Loucy (cell line): ENCODE data around the gene KAT14.
"Not testable (repeated sequence)": the region's sequence is repeated elsewhere in the genome, so short reads cannot be mapped to it uniquely, and the experiment has no call there.

Experiments
- H2AFZ ChIP-seq: fragments of 200-600 bp; sonication (generic); 2 replicates; pipeline ENCODE4 v1.6.0; 2016; ENCODE audit warnings: antibody characterized with exemption, mild to moderate bottlenecking, low read length, moderate library complexity
- H3F3A ChIP-seq: fragments of 200-600 bp; 2 replicates; pipeline ENCODE4 v1.6.0; 2016; ENCODE audit warnings: antibody characterized with exemption, low read depth, mild to moderate bottlenecking
- H3K27me3 ChIP-seq: fragments of 200-600 bp; sonication (generic); 2 replicates; pipeline ENCODE4 v1.6.1; 2014; ENCODE audit warnings: low read length, mild to moderate bottlenecking; ENCODE audit not compliant: insufficient read depth, poor library complexity, severe bottlenecking
- H3K36me3 ChIP-seq: fragments of 200-600 bp; sonication (generic); 2 replicates; pipeline ENCODE4 v1.6.1; 2016; ENCODE audit warnings: low read length; ENCODE audit not compliant: insufficient read depth
- H3K4me1 ChIP-seq: fragments of 200-600 bp; sonication (generic); 2 replicates; pipeline ENCODE4 v1.5.1; 2014; ENCODE audit warnings: low read length, mild to moderate bottlenecking; ENCODE audit not compliant: insufficient read depth, poor library complexity, severe bottlenecking
- H3K4me2 ChIP-seq: fragments of 200-600 bp; sonication (generic); 2 replicates; pipeline ENCODE4 v1.6.0; 2014; ENCODE audit warnings: antibody characterized with exemption, low read length, low read depth, mild to moderate bottlenecking; ENCODE audit not compliant: poor library complexity, severe bottlenecking
- H3K4me3 ChIP-seq: fragments of 200-600 bp; sonication (generic); 2 replicates; pipeline ENCODE4 v1.5.1; 2014; ENCODE audit warnings: low read length, mild to moderate bottlenecking, mixed read lengths; ENCODE audit not compliant: poor library complexity, severe bottlenecking
- H3K79me2 ChIP-seq: fragments of 200-600 bp; sonication (generic); 2 replicates; pipeline ENCODE4 v1.6.1; 2014; ENCODE audit warnings: low read length; ENCODE audit not compliant: insufficient read depth
- H3K9ac ChIP-seq: fragments of 200-600 bp; sonication (generic); 2 replicates; pipeline ENCODE4 v1.6.0; 2014; ENCODE audit warnings: mild to moderate bottlenecking, low read depth, low read length, moderate library complexity; ENCODE audit not compliant: poor library complexity, severe bottlenecking
- H3K9me2 ChIP-seq: fragments of 200-600 bp; sonication (generic); replicated peaks from 2 replicates; pipeline ENCODE4 v1.6.1; 2016; ENCODE audit warnings: low read depth, low read length, mixed read lengths
- H3K9me3 ChIP-seq: fragments of 200-600 bp; sonication (generic); 2 replicates; pipeline ENCODE4 v1.6.1; 2014; ENCODE audit warnings: mild to moderate bottlenecking, antibody characterized with exemption, low read length, low read depth; ENCODE audit not compliant: insufficient read depth
- H4K20me1 ChIP-seq: fragments of 200-600 bp; sonication (generic); 2 replicates; pipeline ENCODE4 v1.6.0; 2014; ENCODE audit warnings: antibody characterized with exemption, low read length, mild to moderate bottlenecking; ENCODE audit not compliant: insufficient read depth, poor library complexity, severe bottlenecking
- CTCF ChIP-seq: fragments of 200-600 bp; sonication (generic); conservative IDR thresholded peaks from 2 replicates; pipeline ENCODE4 v1.5.1; 2014; ENCODE audit warnings: mild to moderate bottlenecking, antibody characterized with exemption, low read length
- EZH2phosphoT487 ChIP-seq: fragments of 200-600 bp; IDR thresholded peaks from 2 replicates; pipeline ENCODE4 v1.6.1; 2018; ENCODE audit warnings: antibody characterized with exemption, mild to moderate bottlenecking, moderate library complexity, borderline replicate concordance

The KAT14 gene

GRCh38 chr20:18093388-18093787, 44.3 kb upstream of the KAT14 start:
- Histone ChIP-seq H3K36me3 (no peaks in the 10 kb centered on the region), H3K4me2 (no peak overlapping the region), H3K4me1 (no peaks in the 10 kb centered on the region), H3K9me3 (no peaks in the 10 kb centered on the region), H3K4me3 (no peak overlapping the region), H2AFZ (no peak overlapping the region), H3K9ac (no peak overlapping the region), H4K20me1 (no peaks in the 10 kb centered on the region), H3K27me3 (no peaks in the 10 kb centered on the region), H3K9me2 (no peaks in the 10 kb centered on the region), H3K79me2 (no peaks in the 10 kb centered on the region), H3F3A (no peaks in the 10 kb centered on the region)
- TF ChIP-seq CTCF (no peak), EZH2phosphoT487 (no peak)

GRCh38 chr20:18094191-18094590, 43.5 kb upstream of the KAT14 start:
- Histone ChIP-seq H3K9me3 (no peaks in the 10 kb centered on the region), H3K4me1 (no peaks in the 10 kb centered on the region), H3K9ac (no peak overlapping the region), H4K20me1 (no peaks in the 10 kb centered on the region), H3K79me2 (no peaks in the 10 kb centered on the region), H2AFZ (no peak overlapping the region), H3F3A (no peaks in the 10 kb centered on the region), H3K27me3 (no peaks in the 10 kb centered on the region), H3K4me2 (no peak overlapping the region), H3K9me2 (no peaks in the 10 kb centered on the region), H3K36me3 (no peaks in the 10 kb centered on the region), H3K4me3 (no peak overlapping the region)
- TF ChIP-seq CTCF (no peak), EZH2phosphoT487 (no peak)

GRCh38 chr20:18100569-18100968, 37.1 kb upstream of the KAT14 start:
- H3K4me3 ChIP-seq, H3F3A ChIP-seq, H3K27me3 ChIP-seq, H3K79me2 ChIP-seq, H3K9ac ChIP-seq, H3K9me3 ChIP-seq, H3K4me2 ChIP-seq, H2AFZ ChIP-seq, H4K20me1 ChIP-seq, H3K9me2 ChIP-seq, H3K4me1 ChIP-seq, H3K36me3 ChIP-seq: not testable (repeated sequence)

- no peak overlapping the region for H2AFZ ChIP-seq
- no peak overlapping the region for H3K4me2 ChIP-seq
- TF ChIP-seq EZH2phosphoT487: no peak
- no peak for TF ChIP-seq CTCF
- no peaks in the 10 kb centered on the region for H3F3A ChIP-seq
- H4K20me1 ChIP-seq: no peaks in the 10 kb centered on the region
- no peaks in the 10 kb centered on the region for H3K9me2 ChIP-seq
- H3K4me1 ChIP-seq: no peaks in the 10 kb centered on the region
- no peaks in the 10 kb centered on the region for H3K79me2 ChIP-seq
- H3K9me3 ChIP-seq: no peaks in the 10 kb centered on the region
- no peak overlapping the region for H3K9ac ChIP-seq
- H3K36me3 ChIP-seq: no peaks in the 10 kb centered on the region
- H3K4me3 ChIP-seq: no peak overlapping the region
- no peaks in the 10 kb centered on the region for H3K27me3 ChIP-seq
These were observed 36.4 kb upstream of the KAT14 start for GRCh38 chr20:18101125-18101810.
